ENCODE results near the gene CDC42BPB. TPM values are rescaled to one million over a fixed set of nuclear protein-coding genes. Genes with fewer than 3 reads are reported as not detected.

The CDC42BPB gene
- total RNA-seq, 1 donor, result 118 TPM

GRCh38 chr14:102913341-102914211 lies 143.8 kb downstream of the CDC42BPB start:
- Histone ChIP-seq H3K4me1 (ENCODE audit: insufficient read depth, low read length) (no peaks in the 10 kb centered on the region), H3K27ac (ENCODE audit: low read depth, low read length) (no peak overlapping the region), H3K36me3 (ENCODE audit: insufficient read depth, low read length) (no peaks in the 10 kb centered on the region), H4K20me1 (ENCODE audit: insufficient read depth, low read length) (peaks cover 4% of the 10 kb centered on the region), H3K27me3 (ENCODE audit: insufficient read depth, low read length) (no peaks in the 10 kb centered on the region), H2AFZ (ENCODE audit: low read length) (no peak overlapping the region), H3K9me3 (ENCODE audit: low read depth, low read length) (no peaks in the 10 kb centered on the region), H3K4me3 (ENCODE audit: insufficient read depth, low read length) (no peak overlapping the region), H3K4me2 (ENCODE audit: insufficient read depth, low read length) (no peak overlapping the region), H3K79me2 (ENCODE audit: insufficient read depth, low read length) (no peaks in the 10 kb centered on the region)
- peak; percentile 88 for DNase-seq (ENCODE audit: insufficient read length, low spot score, missing footprints)
- TF ChIP-seq, protein P1, sequence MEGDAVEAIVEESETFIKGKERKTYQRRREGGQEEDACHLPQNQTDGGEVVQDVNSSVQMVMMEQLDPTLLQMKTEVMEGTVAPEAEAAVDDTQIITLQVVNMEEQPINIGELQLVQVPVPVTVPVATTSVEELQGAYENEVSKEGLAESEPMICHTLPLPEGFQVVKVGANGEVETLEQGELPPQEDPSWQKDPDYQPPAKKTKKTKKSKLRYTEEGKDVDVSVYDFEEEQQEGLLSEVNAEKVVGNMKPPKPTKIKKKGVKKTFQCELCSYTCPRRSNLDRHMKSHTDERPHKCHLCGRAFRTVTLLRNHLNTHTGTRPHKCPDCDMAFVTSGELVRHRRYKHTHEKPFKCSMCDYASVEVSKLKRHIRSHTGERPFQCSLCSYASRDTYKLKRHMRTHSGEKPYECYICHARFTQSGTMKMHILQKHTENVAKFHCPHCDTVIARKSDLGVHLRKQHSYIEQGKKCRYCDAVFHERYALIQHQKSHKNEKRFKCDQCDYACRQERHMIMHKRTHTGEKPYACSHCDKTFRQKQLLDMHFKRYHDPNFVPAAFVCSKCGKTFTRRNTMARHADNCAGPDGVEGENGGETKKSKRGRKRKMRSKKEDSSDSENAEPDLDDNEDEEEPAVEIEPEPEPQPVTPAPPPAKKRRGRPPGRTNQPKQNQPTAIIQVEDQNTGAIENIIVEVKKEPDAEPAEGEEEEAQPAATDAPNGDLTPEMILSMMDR (IDR thresholded peaks at IDR 0.05; ENCODE audit: extremely low read depth, low read depth, low read length), result no peak

GRCh38 chr14:102911991-102912761 lies 145.2 kb downstream of the CDC42BPB start:
- Histone ChIP-seq H3K4me2 (ENCODE audit: insufficient read depth, low read length) (no peak overlapping the region), H2AFZ (ENCODE audit: low read length) (no peak overlapping the region), H3K36me3 (ENCODE audit: insufficient read depth, low read length) (no peaks in the 10 kb centered on the region), H4K20me1 (ENCODE audit: insufficient read depth, low read length) (no peaks in the 10 kb centered on the region), H3K27me3 (ENCODE audit: insufficient read depth, low read length) (no peaks in the 10 kb centered on the region), H3K9me3 (ENCODE audit: low read depth, low read length) (no peaks in the 10 kb centered on the region), H3K4me3 (ENCODE audit: insufficient read depth, low read length) (no peak overlapping the region), H3K79me2 (ENCODE audit: insufficient read depth, low read length) (no peaks in the 10 kb centered on the region), H3K27ac (ENCODE audit: low read depth, low read length) (no peak overlapping the region), H3K4me1 (ENCODE audit: insufficient read depth, low read length) (no peaks in the 10 kb centered on the region)
- peak; percentile 85 for DNase-seq (ENCODE audit: insufficient read length, low spot score, missing footprints)
- TF ChIP-seq, protein P1 (IDR thresholded peaks at IDR 0.05; ENCODE audit: extremely low read depth, low read depth, low read length), result no peak

- no peak overlapping the region for H3K4me2 ChIP-seq (ENCODE audit: insufficient read depth, low read length)
- TF ChIP-seq, protein P1 (IDR thresholded peaks at IDR 0.05; ENCODE audit: extremely low read depth, low read depth, low read length), result no peak
Observed at GRCh38 chr14:102911541-102911951, 145.8 kb downstream of the CDC42BPB start.

DNA sequence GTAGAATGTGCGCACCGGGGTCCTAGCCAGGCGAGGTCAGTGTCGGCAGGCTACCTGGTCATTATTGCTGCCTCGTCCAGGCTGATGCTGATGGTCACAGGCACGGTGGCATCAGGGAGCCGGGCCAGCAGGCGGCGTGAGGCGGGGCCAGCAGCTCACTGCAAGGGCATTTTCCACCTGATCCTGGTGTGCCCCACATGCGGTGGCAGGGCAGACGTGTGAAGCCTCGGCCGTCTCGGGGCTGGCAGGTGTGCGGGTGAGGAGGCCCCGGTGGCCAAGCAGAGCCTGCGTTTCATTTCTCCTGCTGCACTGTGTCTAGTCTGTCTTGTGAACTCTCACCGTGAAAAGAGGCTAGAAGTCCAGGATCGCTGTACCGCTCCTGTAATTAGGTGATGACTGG lies 146.9 kb downstream of the CDC42BPB start:
- DNase-seq (ENCODE audit: insufficient read length, low spot score, missing footprints), result peak; percentile 62
- H2AFZ ChIP-seq (ENCODE audit: low read length), result no peak overlapping the region
- TF ChIP-seq, protein P1 (IDR thresholded peaks at IDR 0.05; ENCODE audit: extremely low read depth, low read depth, low read length), result no peak

More at GRCh38 chr14:102911541-102911951, 145.8 kb downstream of the CDC42BPB start:
- no peak overlapping the region for H2AFZ ChIP-seq (ENCODE audit: low read length)
- no peaks in the 10 kb centered on the region for H3K27me3 ChIP-seq (ENCODE audit: insufficient read depth, low read length)
- peak; percentile 84 for DNase-seq (ENCODE audit: insufficient read length, low spot score, missing footprints)
- H3K4me1 ChIP-seq (ENCODE audit: insufficient read depth, low read length), result no peaks in the 10 kb centered on the region
- no peaks in the 10 kb centered on the region for H3K36me3 ChIP-seq (ENCODE audit: insufficient read depth, low read length)
- no peak overlapping the region for H3K27ac ChIP-seq (ENCODE audit: low read depth, low read length)
- H3K9me3 ChIP-seq (ENCODE audit: low read depth, low read length), result no peaks in the 10 kb centered on the region
- no peaks in the 10 kb centered on the region for H4K20me1 ChIP-seq (ENCODE audit: insufficient read depth, low read length)
- no peaks in the 10 kb centered on the region for H3K79me2 ChIP-seq (ENCODE audit: insufficient read depth, low read length)
- no peak overlapping the region for H3K4me3 ChIP-seq (ENCODE audit: insufficient read depth, low read length)

More for the DNA sequence above, 146.9 kb downstream of the CDC42BPB start:
- H3K4me1 ChIP-seq (ENCODE audit: insufficient read depth, low read length), result no peaks in the 10 kb centered on the region
- no peaks in the 10 kb centered on the region for H3K27me3 ChIP-seq (ENCODE audit: insufficient read depth, low read length)
- H3K79me2 ChIP-seq (ENCODE audit: insufficient read depth, low read length), result no peaks in the 10 kb centered on the region
- no peak overlapping the region for H3K27ac ChIP-seq (ENCODE audit: low read depth, low read length)
- H3K36me3 ChIP-seq (ENCODE audit: insufficient read depth, low read length), result peaks cover 5% of the 10 kb centered on the region
- no peak overlapping the region for H3K4me3 ChIP-seq (ENCODE audit: insufficient read depth, low read length)
- no peaks in the 10 kb centered on the region for H4K20me1 ChIP-seq (ENCODE audit: insufficient read depth, low read length)
- no peaks in the 10 kb centered on the region for H3K9me3 ChIP-seq (ENCODE audit: low read depth, low read length)
- H3K4me2 ChIP-seq (ENCODE audit: insufficient read depth, low read length), result no peak overlapping the region
